Activated CD8-positive, alpha-beta memory T cell treated with anti-CD3 and anti-CD28 coated beads for 48 hours (primary cell): ENCODE results near the gene ARL17B.
"Not testable (repeated sequence)": the region's sequence is repeated elsewhere in the genome, so short reads cannot be mapped to it uniquely, and the experiment has no call there.

Experiments used
- DNase-seq, 3 experiments: peaks; one replicate each; pipeline ENCODE4 v3.0.0-alpha.2; 2020; ENCODE audit warnings: low read depth in 2 of 3, low spot score in 2 of 3

ARL17B gene

GRCh38 chr17:46290906-46291546 lies 70.5 kb downstream of the ARL17B start:
- DNase-seq = not testable (repeated sequence)

GRCh38 chr17:46287587-46287986 lies 74.0 kb downstream of the ARL17B start:
- not testable (repeated sequence) for DNase-seq

GRCh38 chr17:46286764-46287221 lies 74.8 kb downstream of the ARL17B start:
- peak in 1 of 3 experiments; percentile 50 for DNase-seq

GRCh38 chr17:46285500-46285899 lies 76.1 kb downstream of the ARL17B start:
- not testable (repeated sequence) for DNase-seq

GRCh38 chr17:46284467-46284866 lies 77.1 kb downstream of the ARL17B start:
- DNase-seq = not testable (repeated sequence)

- DNase-seq = not testable (repeated sequence)
Observed at GRCh38 chr17:46282635-46283034, 78.9 kb downstream of the ARL17B start.

GRCh38 chr17:46281336-46281735 lies 80.2 kb downstream of the ARL17B start:
- not testable (repeated sequence) for DNase-seq

- not testable (repeated sequence) for DNase-seq
Observed at GRCh38 chr17:46276728-46277479, 84.7 kb downstream of the ARL17B start.

- DNase-seq = no peak
Observed at GRCh38 chr17:46274238-46274637, 87.3 kb downstream of the ARL17B start.

GRCh38 chr17:46273541-46274236 lies 87.9 kb downstream of the ARL17B start:
- no peak for DNase-seq

GRCh38 chr17:46270032-46270431 lies 91.5 kb downstream of the ARL17B start:
- DNase-seq = no peak

GRCh38 chr17:46266656-46267544 lies 94.7 kb downstream of the ARL17B start:
- peak; percentile 62 to 77 (median 76) for DNase-seq

- DNase-seq = not testable (repeated sequence)
Observed at GRCh38 chr17:46266063-46266655, 95.4 kb downstream of the ARL17B start.

- DNase-seq = no peak
Observed at GRCh38 chr17:46264456-46265198, 96.9 kb downstream of the ARL17B start.

- no peak for DNase-seq
Observed at GRCh38 chr17:46262271-46262670, 99.3 kb downstream of the ARL17B start.

GRCh38 chr17:46259845-46260661 lies 101.5 kb downstream of the ARL17B start:
- not testable (repeated sequence) for DNase-seq

- DNase-seq = not testable (repeated sequence)
Observed at GRCh38 chr17:46256369-46256768, 105.2 kb downstream of the ARL17B start.

- not testable (repeated sequence) for DNase-seq
Observed at GRCh38 chr17:46254215-46254614, 107.4 kb downstream of the ARL17B start.

- peak in 2 of 3 experiments; percentile 43 to 85 for DNase-seq
Observed at GRCh38 chr17:46253722-46254121, 107.8 kb downstream of the ARL17B start.
